Hepatocyte (in vitro differentiated cells): ENCODE results near the gene PEAR1.

Experiments
- CTCF ChIP-seq: fragments of 200-600 bp; sonication (generic); IDR thresholded peaks from 2 replicates; pipeline ENCODE4 v1.5.1; 2016; ENCODE audit warnings: antibody characterized with exemption, mild to moderate bottlenecking; ENCODE audit not compliant: poor library complexity
- EZH2 ChIP-seq: fragments of 200-600 bp; sonication (generic); IDR thresholded peaks from 2 replicates; pipeline ENCODE4 v1.6.1; 2016; ENCODE audit warnings: antibody characterized with exemption, mild to moderate bottlenecking, borderline replicate concordance

GRCh38 chr1:156935505-156936128 lies 42.1 kb downstream of the PEAR1 start:
- no peak for TF ChIP-seq EZH2
- no peak for TF ChIP-seq CTCF
